Measurements from ENCODE around the gene LSAMP.

DNA sequence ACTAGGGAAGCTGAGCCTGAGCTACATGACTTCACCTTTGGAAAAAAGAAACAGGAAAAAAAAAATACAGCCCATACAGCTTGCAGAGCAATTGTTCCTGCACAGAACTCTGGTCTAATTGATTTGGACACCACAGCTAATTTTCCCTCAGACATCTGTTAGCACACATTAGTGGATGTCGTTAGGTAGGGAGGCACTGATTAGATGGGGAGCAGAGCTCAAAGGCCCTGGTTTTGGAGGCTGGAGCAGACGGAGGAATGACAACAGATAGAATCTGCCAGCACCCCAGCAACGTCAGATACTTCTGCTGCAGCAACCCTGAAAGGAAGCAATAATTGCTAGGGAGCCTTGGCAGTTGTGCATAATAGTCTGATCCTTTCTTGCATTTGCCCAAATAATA is 398.9 kb downstream of the LSAMP start:
- no peak for TF ChIP-seq NRF1 (IDR thresholded peaks at IDR 0.05; ENCODE audit: low read depth, low read length)
- no peak for TF ChIP-seq CHD2 (IDR thresholded peaks at IDR 0.05; ENCODE audit: low read length)
- TF ChIP-seq EGR1 (IDR thresholded peaks at IDR 0.05; ENCODE audit: borderline replicate concordance, low read depth, low read length), result no peak
- TF ChIP-seq JUN (IDR thresholded peaks at IDR 0.05; ENCODE audit: low read depth, low read length), result no peak
- TF ChIP-seq EZH2 (IDR thresholded peaks at IDR 0.05; ENCODE audit: low read depth, low read length, severe bottlenecking), result no peak
- no peak for TF ChIP-seq CEBPB (IDR thresholded peaks at IDR 0.05; ENCODE audit: low read depth, low read length)
- TF ChIP-seq, protein P1, sequence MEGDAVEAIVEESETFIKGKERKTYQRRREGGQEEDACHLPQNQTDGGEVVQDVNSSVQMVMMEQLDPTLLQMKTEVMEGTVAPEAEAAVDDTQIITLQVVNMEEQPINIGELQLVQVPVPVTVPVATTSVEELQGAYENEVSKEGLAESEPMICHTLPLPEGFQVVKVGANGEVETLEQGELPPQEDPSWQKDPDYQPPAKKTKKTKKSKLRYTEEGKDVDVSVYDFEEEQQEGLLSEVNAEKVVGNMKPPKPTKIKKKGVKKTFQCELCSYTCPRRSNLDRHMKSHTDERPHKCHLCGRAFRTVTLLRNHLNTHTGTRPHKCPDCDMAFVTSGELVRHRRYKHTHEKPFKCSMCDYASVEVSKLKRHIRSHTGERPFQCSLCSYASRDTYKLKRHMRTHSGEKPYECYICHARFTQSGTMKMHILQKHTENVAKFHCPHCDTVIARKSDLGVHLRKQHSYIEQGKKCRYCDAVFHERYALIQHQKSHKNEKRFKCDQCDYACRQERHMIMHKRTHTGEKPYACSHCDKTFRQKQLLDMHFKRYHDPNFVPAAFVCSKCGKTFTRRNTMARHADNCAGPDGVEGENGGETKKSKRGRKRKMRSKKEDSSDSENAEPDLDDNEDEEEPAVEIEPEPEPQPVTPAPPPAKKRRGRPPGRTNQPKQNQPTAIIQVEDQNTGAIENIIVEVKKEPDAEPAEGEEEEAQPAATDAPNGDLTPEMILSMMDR (IDR thresholded peaks at IDR 0.05; ENCODE audit: control extremely low read depth in 1 of 3, insufficient read depth in 1 of 3, low read depth in 1 of 3, low read length in 3 of 3), result no peak
- TF ChIP-seq MAFK (IDR thresholded peaks at IDR 0.05; ENCODE audit: low read depth, low read length), result no peak
- TF ChIP-seq BRCA1 (IDR thresholded peaks at IDR 0.05; ENCODE audit: low read depth, low read length), result no peak
- TF ChIP-seq RAD21 (IDR thresholded peaks at IDR 0.05 in 1 of 2, conservative IDR thresholded peaks at IDR 0.05 in 1 of 2; ENCODE audit: low read depth in 2 of 2, low read length in 2 of 2), result no peak
- TF ChIP-seq GABPA (IDR thresholded peaks at IDR 0.05; ENCODE audit: borderline replicate concordance, insufficient read depth, low read length), result no peak
- TF ChIP-seq SP2 (IDR thresholded peaks at IDR 0.05; ENCODE audit: low read length), result no peak
- no peak for TF ChIP-seq POLR2AphosphoS5 (IDR thresholded peaks at IDR 0.05; ENCODE audit: low read depth, low read length)
- no peak for TF ChIP-seq SIX5 (IDR thresholded peaks at IDR 0.05; ENCODE audit: low read depth, low read length)

Measured in H1 (cell line).